Hepatocyte (in vitro differentiated cells): ENCODE measurements around the gene ZNF880. TPM values are rescaled to one million over a fixed set of nuclear protein-coding genes. Genes with fewer than 3 reads are reported as not detected.

Source experiments
- polyA plus RNA-seq: library from polyadenylated mRNA; unstranded; fragments of >200 nt; fragmentation: Nextera tagmentation; extraction: Ambion mirVana; gene quantifications from 2 replicates; pipeline ENCODE4 v1.2.1, GENCODE V29; 2016
- small RNA-seq: library from RNA; depleted of rRNA; stranded (forward); fragments of <200 nt; gene quantifications from one replicate; pipeline ENCODE3, GENCODE V24; 2014
- total RNA-seq: library from RNA; depleted of rRNA; stranded (reverse); fragments of >200 nt; gene quantifications from 2 replicates; pipeline ENCODE4 v1.2.3, GENCODE V29; 2014

ZNF880 gene
- total and polyA plus RNA-seq, 2 experiments from 2014 or later: 24.9 to 28.7 TPM

Small RNAs within 50 kb of the gene (small RNA-seq; reads per million reads assigned to genes)
- not detected for gene AC010332.1

Other genes starting within 250 kb of the ZNF880 start
- gene ZNF616, start 230.0 kb upstream of the ZNF880 start, total RNA-seq: 9.1 and 10.7 TPM in 2 replicates
- 4.6 and 7.8 TPM in 2 replicates for gene ZNF616, start 230.0 kb upstream of the ZNF880 start, polyA plus RNA-seq
- gene ZNF836, start 198.3 kb upstream of the ZNF880 start, total RNA-seq: 4.3 and 9.4 TPM in 2 replicates
- 2.9 and 4.4 TPM in 2 replicates for gene ZNF836, start 198.3 kb upstream of the ZNF880 start, polyA plus RNA-seq
- gene PPP2R1A, start 179.9 kb upstream of the ZNF880 start, total RNA-seq: 171 and 181 TPM in 2 replicates
- 283 and 304 TPM in 2 replicates for gene PPP2R1A, start 179.9 kb upstream of the ZNF880 start, polyA plus RNA-seq
- gene ZNF766, start 100.3 kb upstream of the ZNF880 start, total RNA-seq: 8.3 and 11.4 TPM in 2 replicates
- gene ZNF766, start 100.3 kb upstream of the ZNF880 start, polyA plus RNA-seq: 11.6 and 13.1 TPM in 2 replicates
- gene ZNF480, start 72.8 kb upstream of the ZNF880 start, total RNA-seq: 8.7 and 10.5 TPM in 2 replicates
- 16.1 and 17.9 TPM in 2 replicates for gene ZNF480, start 72.8 kb upstream of the ZNF880 start, polyA plus RNA-seq
- 4.1 and 5.7 TPM in 2 replicates for gene ZNF610, start 33.7 kb upstream of the ZNF880 start, total RNA-seq
- 4.7 and 5.3 TPM in 2 replicates for gene ZNF610, start 33.7 kb upstream of the ZNF880 start, polyA plus RNA-seq
- 17.9 and 22.2 TPM in 2 replicates for gene ZNF528, start 27.9 kb downstream of the ZNF880 start, total RNA-seq
- gene ZNF528, start 27.9 kb downstream of the ZNF880 start, polyA plus RNA-seq: 12.4 and 17.0 TPM in 2 replicates
- 0.57 TPM in 1 of 2 replicates, not detected in the other for gene ZNF534, start 59.2 kb downstream of the ZNF880 start, total RNA-seq
- not detected in 2 replicates for gene ZNF534, start 59.2 kb downstream of the ZNF880 start, polyA plus RNA-seq
- 0.16 and 0.97 TPM in 2 replicates for gene ZNF578, start 83.6 kb downstream of the ZNF880 start, total RNA-seq
- 0.12 and 0.16 TPM in 2 replicates for gene ZNF578, start 83.6 kb downstream of the ZNF880 start, polyA plus RNA-seq
- 15.7 and 25.7 TPM in 2 replicates for gene ZNF808, start 157.7 kb downstream of the ZNF880 start, total RNA-seq
- 2.2 and 2.7 TPM in 2 replicates for gene ZNF808, start 157.7 kb downstream of the ZNF880 start, polyA plus RNA-seq
- gene ZNF701, start 200.4 kb downstream of the ZNF880 start, total RNA-seq: 15.2 TPM in 2 replicates
- 5.3 and 9.3 TPM in 2 replicates for gene ZNF701, start 200.4 kb downstream of the ZNF880 start, polyA plus RNA-seq